ENCODE results near the gene SPAG4. TPM values are rescaled to one million over a fixed set of nuclear protein-coding genes. Genes with fewer than 3 reads are reported as not detected.

SPAG4 gene
- total RNA-seq, 1 experiment from 2014 or later: 6.4 TPM

DNA sequence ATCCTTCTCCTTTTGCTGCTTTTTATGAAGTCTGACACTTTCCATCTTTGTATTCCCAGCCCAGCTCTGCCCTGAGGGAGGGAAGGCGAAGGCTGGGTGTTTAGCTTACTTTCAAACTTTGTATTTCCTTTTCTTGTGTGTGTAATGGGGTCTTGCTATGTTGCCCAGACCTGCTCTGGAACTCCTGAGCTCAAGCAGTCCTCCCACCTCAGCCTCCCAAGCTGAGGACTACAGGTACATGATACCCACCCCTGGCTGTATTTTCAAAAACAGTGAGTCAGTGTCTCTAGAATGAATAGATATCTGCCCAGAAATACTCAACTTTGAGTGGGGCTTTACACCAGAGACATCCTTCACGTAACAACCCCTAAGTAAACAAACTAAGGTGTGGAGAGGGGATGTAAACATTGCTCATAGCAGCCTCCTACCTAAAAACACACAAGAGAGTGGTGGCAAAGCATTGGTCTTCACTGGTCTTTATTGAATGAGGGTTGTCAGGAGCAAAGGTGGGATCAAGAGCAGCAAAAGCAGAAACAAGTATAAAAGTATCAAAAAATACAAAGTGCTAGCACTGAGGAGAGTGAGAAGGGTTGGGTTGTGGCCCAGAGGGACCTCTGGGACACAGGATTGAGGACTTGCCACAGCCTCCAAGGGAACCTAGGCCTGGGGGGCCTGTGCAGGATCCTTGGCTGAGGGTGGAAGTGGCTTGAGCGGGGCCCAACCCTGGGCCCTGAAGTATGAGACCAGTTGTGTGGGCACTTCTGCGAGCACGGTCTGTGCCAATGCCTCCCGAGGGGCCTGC, 10.2 kb downstream of the SPAG4 start:
- Histone ChIP-seq H3K9me3 (ENCODE audit: low read length) (no peaks in the 10 kb centered on the region), H3K27me3 (ENCODE audit: low read length) (no peaks in the 10 kb centered on the region), H3K9me2 (replicated peaks; ENCODE audit: insufficient read depth, low read length) (no peaks in the 10 kb centered on the region), H3K4me2 (ENCODE audit: low read depth, low read length, poor library complexity, severe bottlenecking) (no peak overlapping the region), H3K9ac (ENCODE audit: low read length) (no peak overlapping the region), H4K20me1 (ENCODE audit: insufficient read depth, low read depth, low read length) (no peaks in the 10 kb centered on the region), H3K4me3 (ENCODE audit: low read length) (no peak overlapping the region), H3K27ac (ENCODE audit: low read length) (no peak overlapping the region), H3K4me1 (ENCODE audit: low read length) (peaks cover 2% of the 10 kb centered on the region), H3K79me2 (ENCODE audit: low read length) (no peaks in the 10 kb centered on the region), H2AFZ (ENCODE audit: low read length) (no peak overlapping the region), H3K36me3 (ENCODE audit: insufficient read depth, low read length) (peaks cover 35% of the 10 kb centered on the region)
- DNase-seq: no peak

DNA sequence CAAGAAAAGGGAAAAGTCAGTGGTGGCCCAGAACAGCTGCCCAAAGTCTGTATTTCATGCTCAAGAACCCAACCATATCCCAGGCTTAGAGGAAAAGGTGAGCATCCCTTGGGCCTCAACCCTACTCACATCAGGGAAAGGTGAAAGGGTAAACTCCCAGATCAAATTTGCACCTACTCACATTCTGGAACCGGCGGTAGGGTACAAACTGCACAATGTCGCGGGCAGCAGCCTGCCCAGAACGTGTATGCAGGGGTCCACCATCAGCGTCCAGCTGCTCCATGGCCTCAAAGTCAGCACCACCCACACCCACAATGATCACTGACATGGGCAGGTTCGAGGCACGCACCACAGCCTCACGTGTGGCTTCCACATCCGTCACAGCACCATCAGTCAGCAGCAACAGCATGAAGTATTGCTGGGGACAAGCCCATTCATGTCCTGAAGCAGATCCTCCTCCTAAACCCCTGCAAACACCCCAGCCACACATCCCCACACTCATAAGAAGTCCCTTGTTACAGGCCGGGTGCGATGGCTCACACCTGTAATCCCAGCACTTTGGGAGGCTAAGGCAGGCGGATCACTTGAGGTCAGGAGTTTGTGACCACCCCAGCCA, 10.9 kb downstream of the SPAG4 start:
- peaks cover 38% of the 10 kb centered on the region for H3K36me3 ChIP-seq (ENCODE audit: insufficient read depth, low read length)
- H3K4me1 ChIP-seq (ENCODE audit: low read length): no peaks in the 10 kb centered on the region
- no peak overlapping the region for H3K9ac ChIP-seq (ENCODE audit: low read length)
- no peak overlapping the region for H3K27ac ChIP-seq (ENCODE audit: low read length)
- H3K79me2 ChIP-seq (ENCODE audit: low read length): no peaks in the 10 kb centered on the region
- H3K9me3 ChIP-seq (ENCODE audit: low read length): no peaks in the 10 kb centered on the region
- no peaks in the 10 kb centered on the region for H3K9me2 ChIP-seq (replicated peaks; ENCODE audit: insufficient read depth, low read length)
- no peaks in the 10 kb centered on the region for H3K27me3 ChIP-seq (ENCODE audit: low read length)
- H4K20me1 ChIP-seq (ENCODE audit: insufficient read depth, low read depth, low read length): no peaks in the 10 kb centered on the region
- H3K4me3 ChIP-seq (ENCODE audit: low read length): no peak overlapping the region
- no peak overlapping the region for H3K4me2 ChIP-seq (ENCODE audit: low read depth, low read length, poor library complexity, severe bottlenecking)
- no peak for DNase-seq
- H2AFZ ChIP-seq (ENCODE audit: low read length): no peak overlapping the region

DNA sequence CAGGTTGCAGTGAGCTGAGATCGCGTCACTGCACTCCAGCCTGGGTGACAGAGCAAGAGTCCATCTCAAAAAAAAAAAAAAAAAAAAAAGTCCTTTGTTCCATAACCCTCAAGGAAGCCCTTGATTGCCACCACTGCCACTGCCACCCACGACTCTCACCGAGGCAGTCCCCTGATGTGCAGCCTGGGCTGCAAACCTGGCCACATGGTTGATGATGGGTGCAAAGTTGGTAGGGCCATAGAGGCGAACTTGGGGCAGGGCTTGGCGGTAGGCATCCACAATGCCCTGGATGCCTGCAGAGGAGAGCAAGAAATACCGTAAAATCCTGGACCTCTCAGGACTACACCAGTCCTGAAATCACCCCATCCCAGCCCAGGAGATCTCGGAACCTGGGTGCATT, 11.5 kb downstream of the SPAG4 start:
- Histone ChIP-seq H3K4me2 (ENCODE audit: low read depth, low read length, poor library complexity, severe bottlenecking) (no peak overlapping the region), H3K4me3 (ENCODE audit: low read length) (no peak overlapping the region), H4K20me1 (ENCODE audit: insufficient read depth, low read depth, low read length) (no peaks in the 10 kb centered on the region), H3K4me1 (ENCODE audit: low read length) (no peaks in the 10 kb centered on the region), H3K79me2 (ENCODE audit: low read length) (no peaks in the 10 kb centered on the region), H3K9me3 (ENCODE audit: low read length) (no peaks in the 10 kb centered on the region), H3K9ac (ENCODE audit: low read length) (no peak overlapping the region), H3K9me2 (replicated peaks; ENCODE audit: insufficient read depth, low read length) (no peaks in the 10 kb centered on the region), H3K27ac (ENCODE audit: low read length) (no peak overlapping the region), H2AFZ (ENCODE audit: low read length) (no peak overlapping the region), H3K27me3 (ENCODE audit: low read length) (no peaks in the 10 kb centered on the region), H3K36me3 (ENCODE audit: insufficient read depth, low read length) (peaks cover 38% of the 10 kb centered on the region)
- DNase-seq: no peak

DNA sequence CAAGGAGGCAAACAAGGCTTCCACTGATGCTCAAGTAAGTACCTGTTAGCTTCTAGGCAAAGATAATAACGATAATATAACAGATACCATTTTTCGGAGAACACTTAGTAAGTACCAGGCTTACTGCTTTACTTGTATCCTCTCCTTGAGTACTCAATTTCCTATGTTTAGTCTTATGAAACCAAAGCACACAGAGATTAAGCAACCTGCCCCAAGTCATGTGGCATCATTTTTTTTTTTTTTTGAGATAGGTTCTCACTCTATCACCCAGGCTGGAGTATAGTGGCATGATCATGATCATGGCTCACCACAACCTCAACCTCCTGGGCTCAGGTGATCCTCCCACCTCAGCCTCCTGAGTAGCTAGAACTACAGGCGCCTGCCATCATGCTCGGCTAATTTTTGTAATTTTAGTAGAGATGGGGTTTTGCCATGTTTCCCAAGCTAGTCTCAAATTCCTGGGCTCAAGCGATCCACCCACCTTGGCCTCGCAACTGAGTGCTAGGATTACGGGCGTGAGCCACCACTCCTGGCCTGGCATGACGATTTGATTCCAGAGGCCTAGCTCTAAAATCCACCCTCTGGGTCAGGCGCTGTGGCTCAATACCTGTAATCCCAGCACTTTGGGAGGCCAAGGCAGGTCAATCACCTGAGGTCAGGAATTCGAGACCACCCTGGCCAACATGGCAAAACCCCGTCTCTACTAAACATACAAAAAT, 14.0 kb downstream of the SPAG4 start:
- DNase-seq: no peak
- no peaks in the 10 kb centered on the region for H3K4me1 ChIP-seq (ENCODE audit: low read length)
- H3K36me3 ChIP-seq (ENCODE audit: insufficient read depth, low read length): peaks cover 38% of the 10 kb centered on the region
- no peak overlapping the region for H2AFZ ChIP-seq (ENCODE audit: low read length)
- no peaks in the 10 kb centered on the region for H3K9me2 ChIP-seq (replicated peaks; ENCODE audit: insufficient read depth, low read length)
- no peaks in the 10 kb centered on the region for H3K9me3 ChIP-seq (ENCODE audit: low read length)
- H3K79me2 ChIP-seq (ENCODE audit: low read length): peaks cover 2% of the 10 kb centered on the region; the same call in 1 of the 2 replicates
- no peak overlapping the region for H3K27ac ChIP-seq (ENCODE audit: low read length)
- no peak overlapping the region for H3K9ac ChIP-seq (ENCODE audit: low read length)
- H3K4me2 ChIP-seq (ENCODE audit: low read depth, low read length, poor library complexity, severe bottlenecking): no peak overlapping the region
- no peak overlapping the region for H3K4me3 ChIP-seq (ENCODE audit: low read length)
- no peaks in the 10 kb centered on the region for H3K27me3 ChIP-seq (ENCODE audit: low read length)
- no peaks in the 10 kb centered on the region for H4K20me1 ChIP-seq (ENCODE audit: insufficient read depth, low read depth, low read length)

DNA sequence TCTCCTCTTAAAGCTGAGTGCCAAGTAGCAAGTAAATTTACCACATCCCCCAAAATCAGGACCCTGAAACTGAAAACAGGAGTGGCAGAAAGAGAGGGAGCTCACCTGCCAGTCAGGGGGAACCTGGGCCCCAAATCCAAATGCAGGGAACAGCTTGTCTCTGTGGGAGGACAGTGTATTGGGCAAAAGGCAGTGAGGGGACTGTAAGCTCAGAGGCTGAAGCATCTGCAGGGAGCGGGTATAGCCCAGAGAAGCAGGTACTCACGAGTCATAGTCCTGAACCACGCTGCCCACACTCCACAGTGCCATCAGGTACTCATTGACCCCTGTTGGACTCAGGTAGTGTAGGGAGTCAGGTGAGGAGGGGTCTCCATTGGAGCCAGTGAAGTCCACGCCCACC, 15.0 kb downstream of the SPAG4 start:
- H3K36me3 ChIP-seq (ENCODE audit: insufficient read depth, low read length): peaks cover 33% of the 10 kb centered on the region
- no peak overlapping the region for H3K4me2 ChIP-seq (ENCODE audit: low read depth, low read length, poor library complexity, severe bottlenecking)
- no peak overlapping the region for H2AFZ ChIP-seq (ENCODE audit: low read length)
- no peak overlapping the region for H3K4me3 ChIP-seq (ENCODE audit: low read length)
- DNase-seq: no peak
- no peak overlapping the region for H3K27ac ChIP-seq (ENCODE audit: low read length)
- H3K9me3 ChIP-seq (ENCODE audit: low read length): no peaks in the 10 kb centered on the region
- H3K9ac ChIP-seq (ENCODE audit: low read length): no peak overlapping the region
- H3K4me1 ChIP-seq (ENCODE audit: low read length): no peaks in the 10 kb centered on the region
- H3K79me2 ChIP-seq (ENCODE audit: low read length): peaks cover 10% of the 10 kb centered on the region
- 0 out of 2 replicates have a peak, but pooled peaks cover 5% of the 10 kb centered on the region for H4K20me1 ChIP-seq (ENCODE audit: insufficient read depth, low read depth, low read length)
- H3K9me2 ChIP-seq (replicated peaks; ENCODE audit: insufficient read depth, low read length): no peaks in the 10 kb centered on the region
- H3K27me3 ChIP-seq (ENCODE audit: low read length): no peaks in the 10 kb centered on the region

DNA sequence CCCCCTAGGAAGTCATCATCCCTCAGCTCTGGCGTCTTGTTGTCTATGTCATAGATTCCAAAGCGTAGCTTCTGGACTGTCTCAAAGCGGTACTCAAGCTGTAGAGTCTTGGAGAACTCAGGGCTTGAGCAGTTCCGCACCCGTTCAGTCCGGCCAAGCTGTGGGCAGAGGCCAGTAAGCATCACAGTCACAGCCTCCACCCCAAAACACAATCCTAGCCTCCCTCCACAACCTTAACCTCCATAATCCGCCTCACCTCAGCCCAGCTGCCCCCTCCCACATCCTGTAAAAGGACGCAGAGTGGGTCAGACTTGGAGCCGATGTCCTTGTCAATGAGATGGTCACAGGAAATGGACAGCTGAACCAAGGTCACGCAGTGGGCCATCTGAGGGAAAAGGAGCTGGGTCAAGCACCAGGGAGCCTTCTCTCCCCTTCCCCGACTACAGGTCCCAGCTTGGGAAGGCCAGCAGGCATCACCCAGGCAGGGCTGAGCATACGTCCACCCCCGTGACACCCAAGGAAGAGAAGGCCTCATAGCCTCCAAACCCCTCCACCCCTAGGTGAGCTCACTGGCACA, 17.0 kb downstream of the SPAG4 start:
- H3K4me1 ChIP-seq (ENCODE audit: low read length): no peaks in the 10 kb centered on the region
- H4K20me1 ChIP-seq (ENCODE audit: insufficient read depth, low read depth, low read length): 0 out of 2 replicates have a peak, but pooled peaks cover 5% of the 10 kb centered on the region
- H3K79me2 ChIP-seq (ENCODE audit: low read length): peaks cover 30% of the 10 kb centered on the region
- H3K36me3 ChIP-seq (ENCODE audit: insufficient read depth, low read length): peaks cover 19% of the 10 kb centered on the region
- H3K27ac ChIP-seq (ENCODE audit: low read length): no peak overlapping the region
- H3K9me3 ChIP-seq (ENCODE audit: low read length): no peaks in the 10 kb centered on the region
- H3K9ac ChIP-seq (ENCODE audit: low read length): no peak overlapping the region
- H3K4me3 ChIP-seq (ENCODE audit: low read length): no peak overlapping the region
- H3K27me3 ChIP-seq (ENCODE audit: low read length): no peaks in the 10 kb centered on the region
- no peak overlapping the region for H2AFZ ChIP-seq (ENCODE audit: low read length)
- H3K4me2 ChIP-seq (ENCODE audit: low read depth, low read length, poor library complexity, severe bottlenecking): no peak overlapping the region
- no peaks in the 10 kb centered on the region for H3K9me2 ChIP-seq (replicated peaks; ENCODE audit: insufficient read depth, low read length)
- DNase-seq: no peak

DNA sequence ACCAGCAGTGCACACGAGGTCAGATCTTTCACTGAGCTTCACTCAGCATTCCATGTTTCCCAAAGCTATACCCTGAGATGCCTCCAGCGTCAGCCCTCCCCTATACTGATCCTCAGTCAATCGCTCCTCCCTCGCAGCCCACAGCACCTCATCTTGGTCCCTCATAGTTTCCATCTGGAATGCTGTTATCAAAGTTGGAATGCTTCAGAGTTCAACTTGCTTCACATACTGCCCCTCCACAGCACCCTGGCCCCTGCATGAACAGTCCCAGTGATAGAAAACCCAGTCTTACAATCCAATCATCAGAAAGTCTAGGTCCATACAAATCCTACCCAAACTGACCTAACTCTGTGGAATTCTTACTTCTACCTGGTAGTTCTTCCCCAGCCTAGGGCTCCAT, 20.0 kb downstream of the SPAG4 start:
- 0 out of 2 replicates have a peak, but pooled peaks cover 5% of the 10 kb centered on the region for H4K20me1 ChIP-seq (ENCODE audit: insufficient read depth, low read depth, low read length)
- H3K27me3 ChIP-seq (ENCODE audit: low read length): no peaks in the 10 kb centered on the region
- H3K9me3 ChIP-seq (ENCODE audit: low read length): no peaks in the 10 kb centered on the region
- peaks cover 4% of the 10 kb centered on the region; the same call in 1 of the 2 replicates for H3K36me3 ChIP-seq (ENCODE audit: insufficient read depth, low read length)
- H3K9me2 ChIP-seq (replicated peaks; ENCODE audit: insufficient read depth, low read length): no peaks in the 10 kb centered on the region
- no peak for DNase-seq
- H3K4me1 ChIP-seq (ENCODE audit: low read length): no peaks in the 10 kb centered on the region
- H3K27ac ChIP-seq (ENCODE audit: low read length): no peak overlapping the region
- peaks cover 60% of the 10 kb centered on the region for H3K79me2 ChIP-seq (ENCODE audit: low read length)
- no peak overlapping the region for H3K4me2 ChIP-seq (ENCODE audit: low read depth, low read length, poor library complexity, severe bottlenecking)
- H3K9ac ChIP-seq (ENCODE audit: low read length): no peak overlapping the region
- no peak overlapping the region for H3K4me3 ChIP-seq (ENCODE audit: low read length)
- no peak overlapping the region for H2AFZ ChIP-seq (ENCODE audit: low read length)

DNA sequence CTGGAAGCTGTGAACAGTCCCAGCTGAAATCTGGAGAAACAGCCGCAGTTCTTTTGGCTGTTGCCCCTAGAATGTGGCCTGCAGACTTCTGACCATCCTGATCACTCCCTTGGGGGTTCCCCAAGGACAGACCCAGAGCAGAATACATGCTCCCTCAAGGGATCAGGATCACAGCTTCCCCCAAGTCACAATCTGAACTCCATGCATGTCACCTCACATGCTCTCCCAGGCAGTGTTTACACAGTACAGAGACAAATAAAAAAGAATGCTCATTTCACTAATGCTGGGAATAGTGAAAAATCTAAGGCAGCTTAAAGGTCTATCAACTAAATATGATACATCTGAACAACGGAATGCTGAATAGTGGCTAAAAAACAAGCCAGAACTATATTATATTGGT, 20.5 kb downstream of the SPAG4 start:
- 0 out of 2 replicates have a peak, but pooled peaks cover 5% of the 10 kb centered on the region for H4K20me1 ChIP-seq (ENCODE audit: insufficient read depth, low read depth, low read length)
- no peak overlapping the region for H2AFZ ChIP-seq (ENCODE audit: low read length)
- peaks cover 65% of the 10 kb centered on the region for H3K79me2 ChIP-seq (ENCODE audit: low read length)
- no peaks in the 10 kb centered on the region for H3K9me2 ChIP-seq (replicated peaks; ENCODE audit: insufficient read depth, low read length)
- H3K27me3 ChIP-seq (ENCODE audit: low read length): no peaks in the 10 kb centered on the region
- H3K27ac ChIP-seq (ENCODE audit: low read length): no peak overlapping the region
- H3K9me3 ChIP-seq (ENCODE audit: low read length): no peaks in the 10 kb centered on the region
- H3K4me2 ChIP-seq (ENCODE audit: low read depth, low read length, poor library complexity, severe bottlenecking): no peak overlapping the region
- H3K4me1 ChIP-seq (ENCODE audit: low read length): no peaks in the 10 kb centered on the region
- no peak for DNase-seq
- H3K9ac ChIP-seq (ENCODE audit: low read length): no peak overlapping the region
- H3K36me3 ChIP-seq (ENCODE audit: insufficient read depth, low read length): no peaks in the 10 kb centered on the region
- no peak overlapping the region for H3K4me3 ChIP-seq (ENCODE audit: low read length)

Data from Karpas-422 (cell line).